Forelimb muscle (tissue), 1 donor: ENCODE data around the gene CDH23. TPM values are rescaled to one million over a fixed set of nuclear protein-coding genes. Genes with fewer than 3 reads are reported as not detected.

ENCODE experiments used
- DNase-seq: peaks from one replicate; pipeline ENCODE4 v3.0.0-alpha.2; 2013; ENCODE audit warnings: low read depth
- polyA plus RNA-seq: library from polyadenylated mRNA; unstranded; fragments of 120-200 nt; gene quantifications from one replicate; pipeline ENCODE4 v1.2.1, GENCODE V29; 2013; ENCODE audit not compliant: insufficient read length

The CDH23 gene
- polyA plus RNA-seq, 1 donor = 4.1 TPM

- no peak for DNase-seq
Measured at GRCh38 chr10:71722849-71723248, 326.1 kb downstream of the CDH23 start.

GRCh38 chr10:71723311-71723710, 326.6 kb downstream of the CDH23 start:
- no peak for DNase-seq

- DNase-seq = no peak
Measured at GRCh38 chr10:71724539-71724938, 327.8 kb downstream of the CDH23 start.

GRCh38 chr10:71725249-71725648, 328.5 kb downstream of the CDH23 start:
- no peak for DNase-seq

- no peak for DNase-seq
Measured at GRCh38 chr10:71725998-71726579, 329.4 kb downstream of the CDH23 start.

GRCh38 chr10:71726580-71727104, 329.9 kb downstream of the CDH23 start:
- no peak for DNase-seq

GRCh38 chr10:71727105-71727737, 330.5 kb downstream of the CDH23 start:
- no peak for DNase-seq

- DNase-seq = no peak
Measured at GRCh38 chr10:71727738-71728737, 331.3 kb downstream of the CDH23 start.

- DNase-seq = no peak
Measured at GRCh38 chr10:71729161-71729636, 332.5 kb downstream of the CDH23 start.

- DNase-seq = no peak
Measured at GRCh38 chr10:71731791-71732190, 335.1 kb downstream of the CDH23 start.

- no peak for DNase-seq
Measured at GRCh38 chr10:71734797-71735196, 338.1 kb downstream of the CDH23 start.

GRCh38 chr10:71735709-71736569, 339.2 kb downstream of the CDH23 start:
- no peak for DNase-seq

- DNase-seq = no peak
Measured at GRCh38 chr10:71736570-71736952, 339.8 kb downstream of the CDH23 start.

GRCh38 chr10:71737001-71737833, 340.5 kb downstream of the CDH23 start:
- no peak for DNase-seq

- DNase-seq = no peak
Measured at GRCh38 chr10:71737834-71738197, 341.1 kb downstream of the CDH23 start.

GRCh38 chr10:71739358-71739900, 342.7 kb downstream of the CDH23 start:
- DNase-seq = no peak

GRCh38 chr10:71740069-71740653, 343.4 kb downstream of the CDH23 start:
- no peak for DNase-seq

GRCh38 chr10:71741029-71741428, 344.3 kb downstream of the CDH23 start:
- no peak for DNase-seq

- no peak for DNase-seq
Measured at GRCh38 chr10:71741671-71742070, 345.0 kb downstream of the CDH23 start.
